Activated CD4-positive, alpha-beta T cell treated with anti-CD3 and anti-CD28 coated beads for 24 hours (primary cell): ENCODE data around the gene PAX6.

Source experiments
- DNase-seq, 2 donors: peaks; one replicate each; pipeline ENCODE4 v3.0.0-alpha.2; 2020; ENCODE audit warnings: low read depth in 2 of 2

The PAX6 gene

GRCh38 chr11:31822175-31822926, 11.2 kb upstream of the PAX6 start:
- no peak for DNase-seq

- no peak for DNase-seq
Observed at GRCh38 chr11:31821766-31822165, 10.6 kb upstream of the PAX6 start.

DNA sequence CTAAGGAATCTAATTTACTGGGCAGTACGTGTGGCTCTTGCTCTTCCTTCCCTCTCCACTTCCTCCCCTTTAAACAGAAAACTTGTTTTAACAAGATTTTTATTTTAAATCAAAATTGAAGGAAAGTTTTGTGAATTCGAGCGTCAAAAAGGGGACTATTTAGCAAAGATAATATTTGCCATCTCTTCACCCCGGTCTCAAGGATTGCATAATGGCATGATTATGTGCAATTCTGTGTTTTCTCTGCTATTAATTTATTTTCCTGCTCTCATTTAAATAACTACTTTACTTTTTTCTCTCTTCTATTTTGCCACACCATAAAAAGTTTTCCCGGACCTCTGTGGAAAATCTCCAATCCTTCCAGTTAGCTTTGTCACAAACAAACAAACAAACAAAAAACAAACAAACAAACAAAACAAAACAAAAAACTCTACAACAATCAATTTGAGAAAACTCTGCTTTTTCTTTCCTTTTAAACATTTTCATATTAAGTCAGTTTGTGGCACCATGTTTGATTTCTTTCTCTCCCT, 10.2 kb upstream of the PAX6 start:
- no peak for DNase-seq

- DNase-seq = no peak
Observed at GRCh38 chr11:31820438-31820818, 9.3 kb upstream of the PAX6 start.

GRCh38 chr11:31819621-31820437, 8.7 kb upstream of the PAX6 start:
- DNase-seq = no peak

- no peak for DNase-seq
Observed at GRCh38 chr11:31818874-31819331, 7.8 kb upstream of the PAX6 start.

DNA sequence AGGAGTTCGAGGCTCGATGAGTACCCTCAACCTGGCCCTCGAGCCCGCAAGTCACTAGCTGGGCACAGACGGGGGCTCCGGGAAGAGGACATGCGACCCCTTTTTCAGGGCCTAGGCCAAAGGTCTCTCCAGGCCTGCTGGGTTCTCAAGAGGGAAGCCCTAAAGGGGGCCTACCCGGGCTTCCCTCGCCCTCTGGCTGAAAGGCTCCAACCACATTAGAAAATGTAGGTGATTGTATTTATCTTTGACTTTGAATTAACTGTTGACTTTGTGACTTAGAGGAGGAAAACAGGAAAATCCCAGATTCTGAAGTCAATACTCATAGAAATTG, 7.3 kb upstream of the PAX6 start:
- no peak for DNase-seq

GRCh38 chr11:31817621-31818424, 6.7 kb upstream of the PAX6 start:
- no peak for DNase-seq

GRCh38 chr11:31817054-31817620, 6.0 kb upstream of the PAX6 start:
- no peak for DNase-seq

- DNase-seq = no peak
Observed at GRCh38 chr11:31816468-31817053, 5.4 kb upstream of the PAX6 start.

DNA sequence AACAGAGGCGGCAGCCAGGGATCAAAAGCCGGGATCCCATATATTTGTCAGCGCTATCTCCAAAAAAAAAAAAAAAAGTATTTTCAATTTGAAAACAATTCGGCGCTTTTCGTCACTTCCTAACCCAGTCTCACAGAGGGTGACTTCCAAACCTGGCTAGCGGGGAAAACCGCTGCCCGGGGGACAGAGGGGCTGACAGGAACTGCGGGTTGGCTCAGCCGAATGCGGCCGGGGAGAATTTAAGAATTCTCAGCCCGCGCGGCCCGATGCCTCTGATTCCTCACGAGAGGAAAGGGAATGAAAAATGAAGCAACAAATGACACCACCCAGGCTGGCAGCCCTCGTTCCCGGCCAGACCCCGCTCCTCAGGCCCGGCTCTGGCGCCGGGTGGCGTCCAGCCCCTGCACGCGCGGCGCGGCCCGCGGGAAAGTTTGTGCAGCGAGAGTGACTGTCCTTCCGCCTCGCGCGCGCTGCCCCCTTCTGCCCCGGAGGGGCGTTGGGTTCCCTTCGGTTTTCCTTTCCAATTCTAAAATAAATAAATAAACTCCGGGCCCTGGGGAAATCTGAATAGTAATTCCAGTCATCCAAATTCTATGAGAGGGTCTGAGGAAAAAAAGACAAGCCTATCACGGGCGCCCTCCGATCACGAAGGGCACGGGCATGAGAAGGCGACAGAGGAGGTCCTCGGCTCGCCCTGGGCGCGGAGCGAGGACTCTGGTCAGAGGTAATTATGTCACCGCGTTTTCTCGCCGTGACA, 4.8 kb upstream of the PAX6 start:
- no peak for DNase-seq

DNA sequence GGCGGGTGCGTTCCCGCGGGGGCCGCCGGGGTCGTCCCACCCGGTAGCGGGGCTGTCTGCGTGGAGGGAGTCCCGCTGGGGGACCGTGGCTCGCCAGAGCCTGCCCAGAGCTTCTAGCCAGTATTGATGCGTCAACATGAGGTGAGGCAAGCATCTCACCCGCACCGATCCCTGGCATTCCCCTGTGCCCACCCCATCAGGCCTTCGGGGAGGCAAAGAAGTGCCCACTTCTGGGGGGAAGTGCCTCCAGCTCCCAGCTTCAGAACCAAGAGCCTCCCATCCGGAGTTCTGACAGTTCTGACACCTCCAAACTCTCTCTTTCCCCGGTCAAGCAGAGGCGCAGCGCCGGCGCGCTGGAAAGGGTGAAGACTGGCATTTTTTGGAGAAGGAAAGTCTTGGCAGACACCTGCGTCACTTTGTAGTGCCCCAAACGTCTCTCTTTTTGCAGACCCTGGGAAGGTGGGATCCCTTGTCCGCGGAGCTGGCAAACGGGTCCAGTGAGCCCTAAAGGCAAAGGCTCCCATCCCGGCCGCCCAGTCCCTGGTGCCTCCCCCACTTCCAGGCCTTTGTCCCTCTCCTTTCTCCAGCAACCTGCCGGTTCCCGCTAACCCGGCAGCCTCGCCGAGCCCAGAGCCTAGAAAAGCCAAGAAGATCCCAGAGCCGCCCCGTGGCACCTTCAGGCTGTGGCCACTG, 3.2 kb upstream of the PAX6 start:
- DNase-seq = no peak

DNA sequence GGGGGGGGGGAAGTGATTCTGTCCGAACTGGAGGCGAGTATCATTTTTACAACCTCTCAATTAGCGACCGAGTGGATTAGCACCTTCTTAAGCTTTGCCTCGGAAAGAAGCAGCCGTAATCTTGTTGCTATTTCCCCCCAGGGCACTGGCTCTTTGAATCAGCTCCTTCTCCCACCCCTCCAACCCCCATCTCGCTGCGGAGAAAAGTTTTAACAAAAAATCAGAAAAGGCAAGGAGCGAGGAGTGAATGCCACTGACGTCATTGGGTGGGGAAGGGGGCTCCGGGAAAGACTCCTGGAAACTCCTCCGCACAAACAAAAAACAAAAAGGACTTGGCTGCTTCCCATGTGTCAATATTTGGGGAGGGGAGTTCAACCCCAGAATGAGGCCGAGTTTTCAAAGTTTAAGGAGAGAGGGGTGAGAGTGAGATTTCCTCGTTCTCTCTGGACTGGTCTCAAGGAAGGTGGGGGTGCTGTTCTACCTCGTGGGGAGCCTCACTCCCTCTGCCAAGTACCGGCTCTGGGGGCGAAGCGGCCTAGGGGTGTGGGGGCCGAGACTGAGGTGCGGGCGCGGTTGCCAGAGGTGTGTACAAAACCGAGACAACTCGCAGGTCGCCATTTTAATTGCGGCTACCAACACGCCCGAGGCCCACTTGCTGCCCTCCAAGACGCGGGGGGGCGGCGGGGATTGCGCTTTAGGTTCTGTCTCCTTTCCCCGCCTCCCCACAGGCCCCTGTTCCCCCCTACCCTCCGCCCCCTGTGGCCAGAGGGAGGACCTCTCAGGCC, 2.5 kb upstream of the PAX6 start:
- DNase-seq = no peak

DNA sequence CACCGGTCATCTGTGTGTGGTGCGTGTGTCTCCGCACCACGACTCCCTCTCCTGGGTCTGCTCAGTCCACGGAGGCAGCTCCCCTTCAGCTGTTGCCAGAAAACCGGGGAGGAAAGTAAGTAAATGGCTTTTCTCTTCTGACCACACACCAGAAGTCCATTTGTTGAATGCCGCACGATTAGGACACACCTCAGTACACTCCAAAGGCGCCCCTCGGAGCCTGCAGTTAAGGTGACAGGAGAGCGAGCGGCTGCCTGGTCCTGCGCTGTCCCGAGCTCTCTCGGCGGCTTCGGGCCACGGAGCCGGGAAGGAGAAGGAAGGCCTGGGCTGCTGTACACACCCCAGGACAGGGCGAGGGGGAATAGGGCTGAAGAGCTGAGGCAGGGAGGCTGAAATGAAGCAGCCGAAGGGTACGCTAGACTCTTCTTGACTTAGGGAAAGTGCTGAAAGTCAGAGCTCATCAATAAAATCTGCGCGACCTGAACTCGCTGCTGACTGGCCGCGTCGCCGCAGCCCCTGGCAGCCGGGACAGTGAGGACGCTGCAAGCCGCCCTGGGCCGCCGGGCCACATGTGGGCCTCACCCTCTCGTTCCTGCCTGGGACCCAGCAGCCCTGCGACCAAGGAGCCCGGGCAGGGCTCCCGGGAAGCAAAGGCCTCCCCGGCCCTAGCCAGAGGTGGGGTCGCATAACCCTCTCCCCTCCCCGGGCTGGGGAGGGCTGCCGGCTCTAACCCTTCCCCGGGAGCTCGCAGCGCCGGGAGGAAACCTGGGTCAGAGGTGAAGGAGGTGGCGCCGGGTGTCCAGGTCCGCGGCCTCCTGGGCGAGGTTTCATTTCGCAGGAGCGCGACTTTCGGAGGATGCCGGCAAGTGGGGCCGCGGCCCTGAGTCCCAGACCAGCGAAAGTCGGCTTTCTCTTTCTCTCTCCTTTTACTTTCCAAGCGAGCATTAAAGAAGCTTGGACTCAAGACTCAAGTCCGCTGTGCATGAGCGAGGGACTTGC, 1.6 kb upstream of the PAX6 start:
- DNase-seq = no peak

DNA sequence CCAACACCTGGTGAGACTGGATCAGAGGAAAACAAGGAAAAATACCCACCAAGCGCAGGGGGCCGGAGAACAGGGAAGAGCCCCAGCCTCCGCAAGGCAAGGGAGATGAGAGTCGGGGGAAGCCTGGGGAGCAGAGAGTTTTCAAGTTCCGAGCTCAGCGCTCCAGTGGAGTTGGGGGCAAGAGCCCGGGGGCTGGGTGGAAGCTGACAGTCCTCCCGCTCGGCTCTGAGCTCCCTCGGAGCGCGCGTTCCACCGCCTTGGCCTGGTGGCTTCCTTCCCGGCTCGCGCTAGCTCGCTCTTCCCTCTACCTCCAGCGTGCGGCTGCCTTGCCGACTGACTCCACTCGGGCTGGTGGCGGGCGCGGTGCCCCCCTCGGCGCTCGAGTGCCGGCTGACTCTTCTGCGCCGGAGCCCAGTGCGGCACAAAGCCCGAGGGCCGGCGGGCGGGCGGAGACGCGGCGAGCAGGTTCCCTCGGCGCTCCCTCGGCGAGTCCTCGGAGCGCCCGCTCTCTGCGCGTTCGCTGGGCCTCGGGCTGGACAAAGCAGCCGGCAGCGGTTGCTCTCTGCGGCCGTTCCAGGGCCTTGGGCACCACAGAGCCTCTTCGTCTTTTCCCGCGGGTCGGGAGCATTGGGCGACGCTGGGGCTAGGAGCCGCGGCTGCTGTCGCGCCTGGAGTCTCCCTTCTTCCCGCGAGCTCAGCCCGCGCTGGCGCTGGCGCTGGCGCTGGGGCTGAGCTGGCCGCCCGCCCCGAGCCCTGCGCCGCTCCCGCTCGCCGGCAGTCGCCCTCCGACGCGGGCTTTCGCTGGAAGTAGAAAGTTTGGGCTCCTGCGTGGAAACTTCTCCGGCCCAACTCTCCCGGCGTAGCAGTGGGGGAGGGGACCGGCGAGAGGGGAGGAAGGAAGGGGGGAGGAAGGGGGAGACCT, 1.0 kb downstream of the PAX6 start:
- DNase-seq = no peak

- DNase-seq = no peak
Observed at GRCh38 chr11:31809541-31809856, 1.6 kb downstream of the PAX6 start.
